CD4-positive, alpha-beta T cell treated with Interleukin-4 for 4 hours (primary cell): ENCODE results near the gene FEV.

ENCODE experiments used
- DNase-seq: peaks from one replicate; pipeline ENCODE4 v3.0.0-alpha.2; 2020

Gene FEV

GRCh38 chr2:218992196-218992595, 7.2 kb upstream of the FEV start:
- DNase-seq = no peak

- no peak for DNase-seq
Measured at GRCh38 chr2:218991674-218992168, 6.7 kb upstream of the FEV start.

GRCh38 chr2:218990612-218991011, 5.6 kb upstream of the FEV start:
- no peak for DNase-seq

GRCh38 chr2:218990052-218990451, 5.1 kb upstream of the FEV start:
- no peak for DNase-seq

GRCh38 chr2:218988650-218989049, 3.7 kb upstream of the FEV start:
- DNase-seq = no peak

GRCh38 chr2:218988164-218988563, 3.2 kb upstream of the FEV start:
- DNase-seq = no peak

GRCh38 chr2:218986148-218986761, 1.3 kb upstream of the FEV start:
- no peak for DNase-seq

GRCh38 chr2:218985325-218986091, 524 bp upstream of the FEV start:
- DNase-seq = no peak

- DNase-seq = no peak
Measured at GRCh38 chr2:218984239-218985020, 554 bp downstream of the FEV start.

GRCh38 chr2:218983934-218984238, 1.1 kb downstream of the FEV start:
- DNase-seq = no peak

- DNase-seq = no peak
Measured at GRCh38 chr2:218983263-218983933, 1.6 kb downstream of the FEV start.

GRCh38 chr2:218982586-218983262, 2.3 kb downstream of the FEV start:
- no peak for DNase-seq

- DNase-seq = no peak
Measured at GRCh38 chr2:218981881-218982585, 3.0 kb downstream of the FEV start.

GRCh38 chr2:218981390-218981880, 3.5 kb downstream of the FEV start:
- no peak for DNase-seq

- DNase-seq = no peak
Measured at GRCh38 chr2:218980735-218981389, 4.1 kb downstream of the FEV start.

- peak; percentile 79 for DNase-seq
Measured at GRCh38 chr2:218979846-218980734, 4.9 kb downstream of the FEV start.

GRCh38 chr2:218975060-218975777, 9.8 kb downstream of the FEV start:
- no peak for DNase-seq

GRCh38 chr2:218970894-218971293, 14.1 kb downstream of the FEV start:
- no peak for DNase-seq

GRCh38 chr2:218964041-218964771, 20.8 kb downstream of the FEV start:
- no peak for DNase-seq
